Neuronal stem cell (in vitro differentiated cells): ENCODE results near the gene DDO.
A peak's percentile ranks its signal among the peaks of the same experiment; 100 is the strongest.

ENCODE experiments used
- DNase-seq: peaks from one replicate; pipeline ENCODE4 v3.0.0-alpha.2; 2013; ENCODE audit warnings: low spot score
- H2AFZ ChIP-seq: one replicate; pipeline ENCODE4 v1.6.1; 2013; ENCODE audit warnings: mild to moderate bottlenecking, low read length, inconsistent platforms
- H2AK5ac ChIP-seq: 2 replicates; pipeline ENCODE4 v1.6.1; 2013; ENCODE audit warnings: low read depth, mild to moderate bottlenecking, inconsistent platforms, low read length, moderate library complexity, mixed read lengths
- H2BK120ac ChIP-seq: 2 replicates; pipeline ENCODE4 v1.6.1; 2013; ENCODE audit warnings: low read depth, mild to moderate bottlenecking, inconsistent platforms, low read length, moderate library complexity, mixed read lengths
- H2BK12ac ChIP-seq: one replicate; pipeline ENCODE4 v1.6.1; 2013; ENCODE audit warnings: low read length, inconsistent platforms
- H2BK15ac ChIP-seq: 2 replicates; pipeline ENCODE4 v1.6.1; 2013; ENCODE audit warnings: mild to moderate bottlenecking, low read length, inconsistent platforms, mixed read lengths
- H2BK5ac ChIP-seq: one replicate; pipeline ENCODE4 v1.6.1; 2013; ENCODE audit warnings: inconsistent platforms, mild to moderate bottlenecking, low read length, moderate library complexity
- H3K14ac ChIP-seq: one replicate; pipeline ENCODE4 v1.6.1; 2013; ENCODE audit warnings: low read length, inconsistent platforms
- H3K18ac ChIP-seq: 2 replicates; pipeline ENCODE4 v1.6.1; 2013; ENCODE audit warnings: low read length, inconsistent platforms
- H3K23ac ChIP-seq: 2 replicates; pipeline ENCODE4 v1.6.1; 2013; ENCODE audit warnings: low read depth, mild to moderate bottlenecking, mixed read lengths, low read length, inconsistent platforms; ENCODE audit not compliant: poor library complexity
- H3K27ac ChIP-seq: replicated peaks from 3 replicates; pipeline ENCODE4 v1.5.1; 2013; ENCODE audit warnings: low read length, inconsistent platforms
- H3K27me3 ChIP-seq, 3 experiments: 2 replicates each; pipeline ENCODE4 v1.6.1; 2013; ENCODE audit warnings: low read length in 3 of 3, mild to moderate bottlenecking in 2 of 3, inconsistent platforms in 1 of 3, low read depth in 1 of 3, mixed read lengths in 1 of 3, moderate library complexity in 1 of 3; ENCODE audit not compliant: control insufficient read depth in 3 of 3, insufficient read depth in 3 of 3
- H3K36me3 ChIP-seq, 2 donors: replicated peaks in 1 of 2; 2 replicates each; pipeline ENCODE4 v1.6.1; 2013; ENCODE audit warnings: low read length in 2 of 2; ENCODE audit not compliant: control insufficient read depth in 2 of 2, insufficient read depth in 2 of 2
- H3K4ac ChIP-seq: 2 replicates; pipeline ENCODE4 v1.6.1; 2013; ENCODE audit warnings: inconsistent platforms, mild to moderate bottlenecking, low read length, moderate library complexity
- H3K4me1 ChIP-seq, 2 donors: 1 replicate in 1 of 2; 2 replicates in 1 of 2; pipeline ENCODE4 v1.6.1; 2013; ENCODE audit warnings: low read length in 2 of 2, low read depth in 1 of 2; ENCODE audit not compliant: control insufficient read depth in 2 of 2, insufficient read depth in 1 of 2
- H3K4me2 ChIP-seq: one replicate; pipeline ENCODE4 v1.6.1; 2013; ENCODE audit warnings: mild to moderate bottlenecking, low read length, inconsistent platforms; ENCODE audit not compliant: insufficient read depth, poor library complexity, severe bottlenecking
- H3K4me3 ChIP-seq, 2 donors: 2 replicates each; pipeline ENCODE4 v1.5.1; 2013; ENCODE audit warnings: low read length in 2 of 2, mild to moderate bottlenecking in 2 of 2, inconsistent platforms in 1 of 2, moderate library complexity in 1 of 2
- H3K79me1 ChIP-seq: one replicate; pipeline ENCODE4 v1.6.1; 2013; ENCODE audit warnings: low read depth, mild to moderate bottlenecking, inconsistent platforms, low read length, moderate library complexity
- H3K9ac ChIP-seq: one replicate; pipeline ENCODE4 v1.6.1; 2013; ENCODE audit warnings: mild to moderate bottlenecking, low read depth, low read length, inconsistent platforms; ENCODE audit not compliant: poor library complexity
- H3K9me3 ChIP-seq, 2 donors: replicated peaks in 1 of 2; 2 replicates each; pipeline versions ENCODE3 to v1.6.1; 2013; ENCODE audit warnings: low read length in 2 of 2, mild to moderate bottlenecking in 2 of 2, inconsistent platforms in 1 of 2, low read depth in 1 of 2, mixed read lengths in 1 of 2, moderate library complexity in 1 of 2; ENCODE audit not compliant: control insufficient read depth in 2 of 2, insufficient read depth in 1 of 2
- H4K8ac ChIP-seq: one replicate; pipeline ENCODE4 v1.6.1; 2013; ENCODE audit warnings: low read depth, mild to moderate bottlenecking, inconsistent platforms, low read length, moderate library complexity
- H4K91ac ChIP-seq: one replicate; pipeline ENCODE4 v1.6.1; 2013; ENCODE audit warnings: low read length, low read depth, mild to moderate bottlenecking, inconsistent platforms; ENCODE audit not compliant: poor library complexity
- WGBS, 2 donors: extraction: QIAGEN DNeasy Blood & Tissue Kit; methylation state at CpG; one replicate each; pipeline ENCODE4 v1.1.7; 2013; ENCODE audit warnings: missing lambda C conversion rate in 2 of 2, mixed read lengths in 1 of 2; ENCODE audit not compliant: insufficient read length in 2 of 2, insufficient replicate concordance in 1 of 2; ENCODE audit errors: extremely low coverage in 2 of 2; 5-methylcytosine and 5-hydroxymethylcytosine counted together

The DDO gene

DNA sequence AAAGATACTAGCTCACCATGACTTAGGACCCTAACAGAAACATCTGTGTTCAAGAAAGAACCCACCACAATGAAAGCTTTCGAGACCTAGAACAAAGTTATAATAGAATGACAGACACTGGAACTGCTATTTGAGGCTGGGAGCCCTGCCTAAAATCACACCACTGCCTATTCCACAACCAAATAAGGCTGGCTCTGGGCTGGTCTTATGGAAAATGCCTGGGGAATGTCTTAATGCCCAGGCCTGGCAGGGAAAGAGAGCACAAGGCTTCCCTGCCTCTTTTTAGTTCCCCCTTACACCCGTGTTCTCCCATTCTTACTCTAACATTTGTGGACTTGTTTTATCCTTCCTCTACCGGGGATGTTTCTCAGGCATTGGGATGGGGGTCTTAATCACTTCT is 51.6 kb downstream of the DDO start:
- H3K36me3 ChIP-seq: no peaks in the 10 kb centered on the region
- no CpG with 5 or more reads among the region's 3 CpGs for WGBS, 2 donors
- H2BK5ac ChIP-seq: no peak overlapping the region
- peaks cover 2 to 6% of the 10 kb centered on the region in 2 donors for H3K9me3 ChIP-seq
- H2BK12ac ChIP-seq: no peak overlapping the region
- H4K91ac ChIP-seq: no peak overlapping the region
- no peak overlapping the region for H2AK5ac ChIP-seq
- H3K4me1 ChIP-seq: peaks cover 22 to 41% of the 10 kb centered on the region in 2 donors
- no peak overlapping the region for H3K4ac ChIP-seq
- H2BK120ac ChIP-seq: no peak overlapping the region
- H3K9ac ChIP-seq: no peak overlapping the region
- no peak overlapping the region for H3K27ac ChIP-seq
- no peak overlapping the region for H4K8ac ChIP-seq
- no peak overlapping the region for H3K4me2 ChIP-seq
- no peak overlapping the region for H3K14ac ChIP-seq
- no peaks in the 10 kb centered on the region for H3K27me3 ChIP-seq
- H2AFZ ChIP-seq: no peak overlapping the region
- H3K4me3 ChIP-seq: no peak overlapping the region
- no peak for DNase-seq
- no peaks in the 10 kb centered on the region for H3K79me1 ChIP-seq
- H3K18ac ChIP-seq: no peak overlapping the region
- H3K23ac ChIP-seq: no peak overlapping the region
- H2BK15ac ChIP-seq: no peak overlapping the region

DNA sequence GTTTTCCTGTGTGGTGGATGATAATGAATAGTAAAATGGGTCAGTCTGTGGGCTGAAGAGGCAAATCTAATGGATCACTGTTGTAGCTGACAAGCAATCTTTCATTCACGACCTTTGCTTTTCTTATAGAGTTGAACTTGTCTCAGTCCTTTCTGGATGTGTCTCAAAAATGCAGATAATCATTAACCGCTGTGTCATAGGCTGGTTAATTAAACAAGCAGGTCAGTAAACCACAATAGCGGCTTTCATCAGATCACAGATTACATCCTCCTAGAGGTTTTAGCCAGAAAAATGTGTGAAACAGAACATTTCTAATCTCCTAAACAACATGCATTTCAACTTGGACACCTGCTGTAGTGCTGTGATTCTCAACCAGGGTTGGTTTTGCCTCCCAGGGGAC is 54.7 kb downstream of the DDO start:
- H3K4me3 ChIP-seq: no peak overlapping the region
- H2BK5ac ChIP-seq: no peak overlapping the region
- no peak overlapping the region for H3K23ac ChIP-seq
- no peak overlapping the region for H2BK12ac ChIP-seq
- no peak overlapping the region for H3K4ac ChIP-seq
- H2AK5ac ChIP-seq: no peak overlapping the region
- H3K9me3 ChIP-seq: peaks cover 2 to 15% of the 10 kb centered on the region in 2 donors
- H4K91ac ChIP-seq: no peak overlapping the region
- DNase-seq: no peak
- H4K8ac ChIP-seq: no peak overlapping the region
- no peak overlapping the region for H3K14ac ChIP-seq
- H2AFZ ChIP-seq: no peak overlapping the region
- no peak overlapping the region for H3K9ac ChIP-seq
- H3K27ac ChIP-seq: no peak overlapping the region
- WGBS, 2 donors: no CpG with 5 or more reads among the region's 3 CpGs
- no peak overlapping the region for H3K18ac ChIP-seq
- H3K79me1 ChIP-seq: no peaks in the 10 kb centered on the region
- peaks cover 0 to 2% (median 0%) of the 10 kb centered on the region in 3 experiments for H3K27me3 ChIP-seq
- peaks cover 18 to 24% of the 10 kb centered on the region in 2 donors for H3K4me1 ChIP-seq
- H3K4me2 ChIP-seq: no peak overlapping the region
- no peak overlapping the region for H2BK15ac ChIP-seq
- no peaks in the 10 kb centered on the region for H3K36me3 ChIP-seq
- H2BK120ac ChIP-seq: no peak overlapping the region

DNA sequence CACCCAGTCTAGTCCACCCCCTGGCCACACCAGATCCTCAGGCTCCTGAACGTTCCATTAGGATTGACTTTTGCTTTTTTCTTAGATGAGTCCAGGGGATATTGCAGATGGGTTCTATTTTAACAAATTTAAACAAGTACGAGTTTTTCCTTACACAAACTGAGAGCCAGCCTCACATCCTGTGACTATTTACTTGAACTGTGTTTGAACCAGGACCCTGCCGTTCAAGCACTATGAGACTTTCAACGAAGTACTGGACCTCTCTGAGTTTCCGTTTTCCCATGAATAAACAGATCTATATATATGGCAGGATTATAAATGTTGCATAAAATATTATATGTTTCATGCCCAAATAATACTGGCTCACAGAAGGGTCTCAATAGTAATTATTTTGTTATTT is 55.8 kb downstream of the DDO start:
- no CpG with 5 or more reads among the region's 5 CpGs for whole genome bisulfite sequencing, 2 donors
- H4K91ac ChIP-seq: no peak overlapping the region
- no peak for DNase-seq
- H3K9me3 ChIP-seq: peaks cover 2 to 15% of the 10 kb centered on the region in 2 donors
- no peak overlapping the region for H3K9ac ChIP-seq
- no peak overlapping the region for H3K4ac ChIP-seq
- H2AFZ ChIP-seq: peak overlapping the region; percentile 25
- H3K23ac ChIP-seq: no peak overlapping the region
- peaks cover 22 to 31% of the 10 kb centered on the region in 2 donors for H3K4me1 ChIP-seq
- no peak overlapping the region for H3K4me2 ChIP-seq
- no peak overlapping the region for H2BK120ac ChIP-seq
- H3K14ac ChIP-seq: no peak overlapping the region
- no peak overlapping the region for H2BK5ac ChIP-seq
- H2BK12ac ChIP-seq: no peak overlapping the region
- H2AK5ac ChIP-seq: no peak overlapping the region
- H3K79me1 ChIP-seq: no peaks in the 10 kb centered on the region
- H3K18ac ChIP-seq: no peak overlapping the region
- no peaks in the 10 kb centered on the region for H3K36me3 ChIP-seq
- no peak overlapping the region for H3K27ac ChIP-seq
- no peak overlapping the region for H4K8ac ChIP-seq
- peaks cover 0 to 2% (median 0%) of the 10 kb centered on the region in 3 experiments for H3K27me3 ChIP-seq
- H2BK15ac ChIP-seq: no peak overlapping the region
- H3K4me3 ChIP-seq: no peak overlapping the region

DNA sequence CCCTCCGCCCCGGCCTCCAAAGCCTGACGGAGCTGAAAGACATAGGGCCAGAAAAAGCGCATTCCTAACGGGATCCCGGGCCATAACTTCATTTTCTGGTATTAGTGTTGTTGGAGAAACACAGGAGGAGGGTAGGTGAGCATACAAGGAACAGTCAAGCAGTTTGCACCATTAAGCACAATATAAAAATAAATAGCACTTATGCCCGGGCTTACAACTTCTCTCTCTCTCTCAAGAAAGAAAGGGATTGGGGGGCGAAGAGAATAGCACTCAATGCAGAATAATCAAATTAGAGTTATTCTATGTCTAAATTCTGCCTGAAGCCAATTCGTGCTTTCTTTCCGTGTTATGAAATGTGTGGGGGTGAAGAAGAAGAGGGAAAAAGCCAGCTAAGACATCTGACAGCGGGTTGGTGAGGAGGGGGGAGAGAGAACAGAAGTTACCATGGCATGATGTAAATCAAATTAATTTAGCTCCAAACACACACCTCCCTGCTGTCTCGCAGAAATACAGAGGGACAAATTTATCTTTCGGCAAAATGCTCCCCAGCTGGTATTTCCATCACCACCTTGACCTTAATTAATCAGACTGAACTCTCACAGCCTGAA is 56.7 kb downstream of the DDO start:
- no peaks in the 10 kb centered on the region for H3K79me1 ChIP-seq

More for the DNA sequence above, 56.7 kb downstream of the DDO start:
- no peak overlapping the region for H3K9ac ChIP-seq
- peak overlapping the region; percentile 16 for H2BK12ac ChIP-seq
- H3K14ac ChIP-seq: no peak overlapping the region
- no peak overlapping the region for H2BK5ac ChIP-seq
- peaks cover 2 to 15% of the 10 kb centered on the region in 2 donors for H3K9me3 ChIP-seq
- H3K4ac ChIP-seq: no peak overlapping the region
- peaks cover 26 to 27% of the 10 kb centered on the region in 2 donors for H3K4me1 ChIP-seq
- peak overlapping the region; percentile 90 for H3K18ac ChIP-seq
- H3K4me2 ChIP-seq: peak overlapping the region; percentile 72
- no peaks in the 10 kb centered on the region for H3K36me3 ChIP-seq
- H3K27ac ChIP-seq: no peak overlapping the region
- no peak overlapping the region for H4K91ac ChIP-seq
- no peak overlapping the region for H4K8ac ChIP-seq
- peak overlapping the region; percentile 30 for H2BK120ac ChIP-seq
- no peak overlapping the region for H3K23ac ChIP-seq
- peaks cover 0 to 2% (median 0%) of the 10 kb centered on the region in 3 experiments for H3K27me3 ChIP-seq
- DNase-seq: no peak
- no peak overlapping the region for H2AK5ac ChIP-seq
- H3K4me3 ChIP-seq: peak overlapping the region in 1 of 2 donors; percentile 78
- no CpG with 5 or more reads among the region's 13 CpGs for WGBS, 2 donors
- no peak overlapping the region for H2BK15ac ChIP-seq
- H2AFZ ChIP-seq: peak overlapping the region; percentile 25
